Measurements from ENCODE around the gene CUX1.
"Not testable (repeated sequence)": the region's sequence is repeated elsewhere in the genome, so short reads cannot be mapped to it uniquely, and the experiment has no call there.

CUX1 gene

GRCh38 chr7:101828301-101829020, 11.0 kb downstream of the CUX1 start:
- no peaks in the 10 kb centered on the region for H3K9me3 ChIP-seq (ENCODE audit: control insufficient read depth, low read length)
- H3K4me3 ChIP-seq (ENCODE audit: extremely low read depth, insufficient read depth, low read length, poor library complexity, severe bottlenecking) = no peak overlapping the region
- peaks cover 8% of the 10 kb centered on the region for H3K4me1 ChIP-seq (ENCODE audit: control insufficient read depth, insufficient read depth, low read length, poor library complexity, severe bottlenecking)
- peaks cover 31% of the 10 kb centered on the region for H3K36me3 ChIP-seq (ENCODE audit: control insufficient read depth, insufficient read depth, low read length)
- WGBS, 2 experiments (ENCODE audit: insufficient coverage in 2 of 2) = 95 to 98% methylated on average over 6 to 8 of the region's 11 CpGs
- no peak overlapping the region for H3K27ac ChIP-seq (ENCODE audit: low read depth, low read length, severe bottlenecking)

- H3K9me3 ChIP-seq (ENCODE audit: control insufficient read depth, low read length) = no peaks in the 10 kb centered on the region
- WGBS, 2 experiments (ENCODE audit: insufficient coverage in 2 of 2) = 93 to 100% methylated on average over 11 to 12 of the region's 14 CpGs
- peaks cover 8% of the 10 kb centered on the region for H3K4me1 ChIP-seq (ENCODE audit: control insufficient read depth, insufficient read depth, low read length, poor library complexity, severe bottlenecking)
Measured at GRCh38 chr7:101829374-101829773, 11.9 kb downstream of the CUX1 start.

GRCh38 chr7:101829821-101830220, 12.4 kb downstream of the CUX1 start:
- Histone ChIP-seq H3K27ac (ENCODE audit: low read depth, low read length, severe bottlenecking) (no peak overlapping the region), H3K9me3 (ENCODE audit: control insufficient read depth, low read length) (no peaks in the 10 kb centered on the region), H3K4me3 (ENCODE audit: extremely low read depth, insufficient read depth, low read length, poor library complexity, severe bottlenecking) (no peak overlapping the region), H3K36me3 (ENCODE audit: control insufficient read depth, insufficient read depth, low read length) (peaks cover 28% of the 10 kb centered on the region), H3K4me1 (ENCODE audit: control insufficient read depth, insufficient read depth, low read length, poor library complexity, severe bottlenecking) (peaks cover 8% of the 10 kb centered on the region)
- 96 to 100% methylated on average over 3 to 5 of the region's 8 CpGs for WGBS, 2 experiments (ENCODE audit: insufficient coverage in 2 of 2)

More at GRCh38 chr7:101829374-101829773, 11.9 kb downstream of the CUX1 start:
- no peak overlapping the region for H3K4me3 ChIP-seq (ENCODE audit: extremely low read depth, insufficient read depth, low read length, poor library complexity, severe bottlenecking)
- H3K27ac ChIP-seq (ENCODE audit: low read depth, low read length, severe bottlenecking) = no peak overlapping the region
- peaks cover 28% of the 10 kb centered on the region for H3K36me3 ChIP-seq (ENCODE audit: control insufficient read depth, insufficient read depth, low read length)

- H3K4me3 ChIP-seq (ENCODE audit: extremely low read depth, insufficient read depth, low read length, poor library complexity, severe bottlenecking); H3K4me1 ChIP-seq (ENCODE audit: control insufficient read depth, insufficient read depth, low read length, poor library complexity, severe bottlenecking); H3K27ac ChIP-seq (ENCODE audit: low read depth, low read length, severe bottlenecking); H3K9me3 ChIP-seq (ENCODE audit: control insufficient read depth, low read length): not testable (repeated sequence)
- H3K36me3 ChIP-seq (ENCODE audit: control insufficient read depth, insufficient read depth, low read length) = peaks cover 25% of the 10 kb centered on the region
- 93 to 97% methylated on average over 6 to 9 of the region's 10 CpGs for WGBS, 2 experiments (ENCODE audit: insufficient coverage in 2 of 2)
Measured at GRCh38 chr7:101831396-101831795, 14.0 kb downstream of the CUX1 start.

- WGBS, 2 experiments (ENCODE audit: insufficient coverage in 2 of 2) = 91 to 95% methylated on average over 7 to 14 of the region's 14 CpGs
- H3K27ac ChIP-seq (ENCODE audit: low read depth, low read length, severe bottlenecking) = no peak overlapping the region
- H3K9me3 ChIP-seq (ENCODE audit: control insufficient read depth, low read length) = no peaks in the 10 kb centered on the region
- peaks cover 20% of the 10 kb centered on the region for H3K36me3 ChIP-seq (ENCODE audit: control insufficient read depth, insufficient read depth, low read length)
- peaks cover 3% of the 10 kb centered on the region for H3K4me1 ChIP-seq (ENCODE audit: control insufficient read depth, insufficient read depth, low read length, poor library complexity, severe bottlenecking)
- no peak overlapping the region for H3K4me3 ChIP-seq (ENCODE audit: extremely low read depth, insufficient read depth, low read length, poor library complexity, severe bottlenecking)
Measured at GRCh38 chr7:101832205-101832631, 14.8 kb downstream of the CUX1 start.

GRCh38 chr7:101832685-101833375, 15.4 kb downstream of the CUX1 start:
- no peak overlapping the region for H3K4me3 ChIP-seq (ENCODE audit: extremely low read depth, insufficient read depth, low read length, poor library complexity, severe bottlenecking)
- H3K9me3 ChIP-seq (ENCODE audit: control insufficient read depth, low read length) = no peaks in the 10 kb centered on the region
- 97 to 99% methylated on average over 9 to 13 of the region's 14 CpGs for WGBS, 2 experiments (ENCODE audit: insufficient coverage in 2 of 2)
- peaks cover 3% of the 10 kb centered on the region for H3K4me1 ChIP-seq (ENCODE audit: control insufficient read depth, insufficient read depth, low read length, poor library complexity, severe bottlenecking)
- H3K27ac ChIP-seq (ENCODE audit: low read depth, low read length, severe bottlenecking) = no peak overlapping the region
- peaks cover 16% of the 10 kb centered on the region for H3K36me3 ChIP-seq (ENCODE audit: control insufficient read depth, insufficient read depth, low read length)

GRCh38 chr7:101833799-101834198, 16.4 kb downstream of the CUX1 start:
- H3K4me3 ChIP-seq (ENCODE audit: extremely low read depth, insufficient read depth, low read length, poor library complexity, severe bottlenecking) = no peak overlapping the region
- WGBS, 2 experiments (ENCODE audit: insufficient coverage in 2 of 2) = 92 to 95% methylated on average over 4 to 5 of the region's 9 CpGs
- H3K36me3 ChIP-seq (ENCODE audit: control insufficient read depth, insufficient read depth, low read length) = peaks cover 16% of the 10 kb centered on the region
- no peak overlapping the region for H3K27ac ChIP-seq (ENCODE audit: low read depth, low read length, severe bottlenecking)
- H3K4me1 ChIP-seq (ENCODE audit: control insufficient read depth, insufficient read depth, low read length, poor library complexity, severe bottlenecking) = peaks cover 7% of the 10 kb centered on the region
- H3K9me3 ChIP-seq (ENCODE audit: control insufficient read depth, low read length) = no peaks in the 10 kb centered on the region

GRCh38 chr7:101835136-101835535, 17.7 kb downstream of the CUX1 start:
- Histone ChIP-seq H3K9me3 (ENCODE audit: control insufficient read depth, low read length) (no peaks in the 10 kb centered on the region), H3K36me3 (ENCODE audit: control insufficient read depth, insufficient read depth, low read length) (peaks cover 12% of the 10 kb centered on the region), H3K4me1 (ENCODE audit: control insufficient read depth, insufficient read depth, low read length, poor library complexity, severe bottlenecking) (peaks cover 5% of the 10 kb centered on the region), H3K27ac (ENCODE audit: low read depth, low read length, severe bottlenecking) (no peak overlapping the region), H3K4me3 (ENCODE audit: extremely low read depth, insufficient read depth, low read length, poor library complexity, severe bottlenecking) (no peak overlapping the region)
- 97 to 98% methylated on average over 11 to 12 of the region's 12 CpGs for WGBS, 2 experiments (ENCODE audit: insufficient coverage in 2 of 2)

- not testable (repeated sequence) for H3K9me3 ChIP-seq (ENCODE audit: control insufficient read depth, low read length); H3K4me1 ChIP-seq (ENCODE audit: control insufficient read depth, insufficient read depth, low read length, poor library complexity, severe bottlenecking); H3K36me3 ChIP-seq (ENCODE audit: control insufficient read depth, insufficient read depth, low read length); H3K4me3 ChIP-seq (ENCODE audit: extremely low read depth, insufficient read depth, low read length, poor library complexity, severe bottlenecking); H3K27ac ChIP-seq (ENCODE audit: low read depth, low read length, severe bottlenecking)
- 100% methylated on average over 1 to 3 of the region's 7 CpGs for WGBS, 2 experiments (ENCODE audit: insufficient coverage in 2 of 2)
Measured at GRCh38 chr7:101837433-101837832, 20.0 kb downstream of the CUX1 start.

GRCh38 chr7:101838837-101839483, 21.5 kb downstream of the CUX1 start:
- WGBS, 2 experiments (ENCODE audit: insufficient coverage in 2 of 2) = 89 to 91% methylated on average over 12 of the region's 17 CpGs
- Histone ChIP-seq H3K9me3 (ENCODE audit: control insufficient read depth, low read length) (no peaks in the 10 kb centered on the region), H3K27ac (ENCODE audit: low read depth, low read length, severe bottlenecking) (no peak overlapping the region), H3K4me3 (ENCODE audit: extremely low read depth, insufficient read depth, low read length, poor library complexity, severe bottlenecking) (no peak overlapping the region), H3K4me1 (ENCODE audit: control insufficient read depth, insufficient read depth, low read length, poor library complexity, severe bottlenecking) (peaks cover 5% of the 10 kb centered on the region), H3K36me3 (ENCODE audit: control insufficient read depth, insufficient read depth, low read length) (peaks cover 3% of the 10 kb centered on the region)

Measured in mesodermal cell (in vitro differentiated cells).